GM12874 (cell line): Measurements from ENCODE around the gene LTB4R.

Experiments used
- CTCF ChIP-seq: IDR thresholded peaks from 2 replicates; pipeline ENCODE4 v1.5.1; 2011; ENCODE audit warnings: low read depth, mild to moderate bottlenecking, control low read depth, low read length, moderate library complexity; ENCODE audit not compliant: insufficient read depth

LTB4R gene

GRCh38 chr14:24299255-24300191 is 11.8 kb upstream of the LTB4R start, which contains the start of the genes DHRS1 and NOP9:
Gene DHRS1 (minus strand): TSS chr14:24299780. CDS start chr14:24299106, 674 bp downstream.
Gene NOP9 (plus strand): TSS chr14:24299850. CDS start chr14:24299955, 105 bp downstream.
- no peak for TF ChIP-seq CTCF

- no peak for TF ChIP-seq CTCF
Measured at GRCh38 chr14:24300326-24300980, 10.8 kb upstream of the LTB4R start.

- no peak for TF ChIP-seq CTCF
Measured at GRCh38 chr14:24304019-24304387, 7.3 kb upstream of the LTB4R start.

- TF ChIP-seq CTCF = no peak
Measured at GRCh38 chr14:24307156-24307574, 4.1 kb upstream of the LTB4R start.

- peak; percentile 93 for TF ChIP-seq CTCF
Measured at GRCh38 chr14:24307575-24308341, 3.5 kb upstream of the LTB4R start, which contains the start of gene CIDEB. Gene CIDEB (minus strand): TSS chr14:24307977. CDS start chr14:24307858, 119 bp downstream.

GRCh38 chr14:24308342-24309124 is 2.8 kb upstream of the LTB4R start:
- TF ChIP-seq CTCF = no peak
